Nephron (organoid): ENCODE measurements around the gene CD2AP.
A peak's percentile ranks its signal among the peaks of the same experiment; 100 is the strongest.

Source experiments
- H3K27ac Mint-ChIP-seq, 3 experiments: 2 replicates each; pipeline ENCODE4 v1.8.0; 2020; ENCODE audit warnings: mixed read lengths in 3 of 3, mild to moderate bottlenecking in 2 of 3, moderate library complexity in 1 of 3
- H3K27me3 Mint-ChIP-seq: 2 replicates; pipeline ENCODE4 v1.8.0; 2021; ENCODE audit warnings: low read depth, mild to moderate bottlenecking, moderate library complexity, mixed read lengths
- H3K36me3 Mint-ChIP-seq: 2 replicates; pipeline ENCODE4 v1.8.0; 2020; ENCODE audit warnings: low read depth, mixed read lengths
- H3K4me1 Mint-ChIP-seq: 2 replicates; pipeline ENCODE4 v1.8.0; 2020; ENCODE audit warnings: mixed read lengths
- H3K4me3 Mint-ChIP-seq, 3 experiments: 2 replicates each; pipeline ENCODE4 v1.8.0; 2020; ENCODE audit warnings: mild to moderate bottlenecking in 3 of 3, mixed read lengths in 3 of 3, moderate library complexity in 2 of 3
- H3K9me3 Mint-ChIP-seq: 2 replicates; pipeline ENCODE4 v1.8.0; 2020; ENCODE audit warnings: mixed read lengths
- TF ChIP-seq, protein P1 (sequence below), 3 experiments: fragments of 200-600 bp; sonication (generic); IDR thresholded peaks; one replicate each; pipeline ENCODE4 v1.5.0; 2021; ENCODE audit warnings: antibody characterized with exemption in 3 of 3; ENCODE audit not compliant: unreplicated experiment in 3 of 3

The CD2AP gene

GRCh38 chr6:47473791-47474346 lies 3.7 kb upstream of the CD2AP start:
- Mint-ChIP-seq H3K36me3 (no peaks in the 10 kb centered on the region), H3K27ac (no peak overlapping the region), H3K27me3 (peaks cover 2% of the 10 kb centered on the region), H3K9me3 (peaks cover 4% of the 10 kb centered on the region), H3K4me1 (peaks cover 4% of the 10 kb centered on the region), H3K4me3 (no peak overlapping the region)
- TF ChIP-seq, protein P1, sequence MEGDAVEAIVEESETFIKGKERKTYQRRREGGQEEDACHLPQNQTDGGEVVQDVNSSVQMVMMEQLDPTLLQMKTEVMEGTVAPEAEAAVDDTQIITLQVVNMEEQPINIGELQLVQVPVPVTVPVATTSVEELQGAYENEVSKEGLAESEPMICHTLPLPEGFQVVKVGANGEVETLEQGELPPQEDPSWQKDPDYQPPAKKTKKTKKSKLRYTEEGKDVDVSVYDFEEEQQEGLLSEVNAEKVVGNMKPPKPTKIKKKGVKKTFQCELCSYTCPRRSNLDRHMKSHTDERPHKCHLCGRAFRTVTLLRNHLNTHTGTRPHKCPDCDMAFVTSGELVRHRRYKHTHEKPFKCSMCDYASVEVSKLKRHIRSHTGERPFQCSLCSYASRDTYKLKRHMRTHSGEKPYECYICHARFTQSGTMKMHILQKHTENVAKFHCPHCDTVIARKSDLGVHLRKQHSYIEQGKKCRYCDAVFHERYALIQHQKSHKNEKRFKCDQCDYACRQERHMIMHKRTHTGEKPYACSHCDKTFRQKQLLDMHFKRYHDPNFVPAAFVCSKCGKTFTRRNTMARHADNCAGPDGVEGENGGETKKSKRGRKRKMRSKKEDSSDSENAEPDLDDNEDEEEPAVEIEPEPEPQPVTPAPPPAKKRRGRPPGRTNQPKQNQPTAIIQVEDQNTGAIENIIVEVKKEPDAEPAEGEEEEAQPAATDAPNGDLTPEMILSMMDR (IDR thresholded peaks at IDR 0.05; ENCODE audit: unreplicated experiment in 3 of 3): no peak

GRCh38 chr6:47475319-47475816 lies 2.2 kb upstream of the CD2AP start:
- no peak overlapping the region for H3K27ac Mint-ChIP-seq
- peaks cover 18% of the 10 kb centered on the region for H3K4me1 Mint-ChIP-seq

DNA sequence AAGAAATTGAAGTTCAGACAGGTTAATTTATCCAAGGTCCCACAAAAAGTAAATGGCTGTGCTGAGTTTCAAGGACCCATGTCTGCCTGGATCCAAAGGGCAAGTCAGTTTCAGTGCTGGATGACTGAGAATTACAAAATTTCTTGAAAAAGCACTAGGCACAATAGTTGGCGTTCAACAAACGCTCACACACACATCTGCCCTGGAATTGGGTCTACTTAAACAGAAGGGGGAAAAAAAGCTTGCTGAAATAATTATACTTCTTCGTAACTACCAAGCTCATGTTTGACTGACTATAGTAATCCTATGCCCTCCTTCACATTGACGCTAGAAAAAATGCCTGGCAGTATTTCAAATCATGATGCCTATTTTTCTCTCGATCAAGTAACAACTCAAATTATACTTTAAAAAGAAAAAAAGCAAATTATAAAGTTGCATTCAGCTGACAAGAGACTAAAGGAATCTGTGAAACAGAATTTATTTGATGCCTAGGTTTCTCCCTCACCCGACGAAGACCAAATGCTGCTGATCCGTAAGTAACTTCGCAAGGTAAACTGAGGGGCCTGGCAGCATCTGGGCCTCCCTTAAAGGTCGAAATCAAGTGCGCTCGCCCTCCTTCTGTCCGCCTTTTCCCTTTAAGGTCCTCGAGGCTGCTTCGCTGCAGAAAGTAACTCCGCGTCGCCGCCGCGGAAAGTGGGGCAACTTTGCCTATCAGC lies 650 bp upstream of the CD2AP start:
- Mint-ChIP-seq H3K27me3 (no peaks in the 10 kb centered on the region), H3K36me3 (no peaks in the 10 kb centered on the region), H3K4me3 (peak overlapping the region; percentile 95 to 97 (median 96)), H3K9me3 (no peaks in the 10 kb centered on the region), H3K4me1 (peaks cover 25% of the 10 kb centered on the region), H3K27ac (peak overlapping the region; percentile 94 to 98 (median 94))
- TF ChIP-seq, protein P1 (IDR thresholded peaks at IDR 0.05; ENCODE audit: unreplicated experiment in 3 of 3): no peak

More at GRCh38 chr6:47475319-47475816, 2.2 kb upstream of the CD2AP start:
- TF ChIP-seq, protein P1 (IDR thresholded peaks at IDR 0.05; ENCODE audit: unreplicated experiment in 3 of 3): no peak
- Mint-ChIP-seq H3K9me3 (peaks cover 4% of the 10 kb centered on the region), H3K4me3 (no peak overlapping the region), H3K36me3 (no peaks in the 10 kb centered on the region), H3K27me3 (no peaks in the 10 kb centered on the region)

GRCh38 chr6:47478233-47479139 lies 897 bp downstream of the CD2AP start:
- Mint-ChIP-seq H3K27me3 (no peaks in the 10 kb centered on the region), H3K4me3 (peak overlapping the region; percentile 95 to 97 (median 96)), H3K9me3 (no peaks in the 10 kb centered on the region), H3K36me3 (no peaks in the 10 kb centered on the region), H3K4me1 (peaks cover 33% of the 10 kb centered on the region), H3K27ac (peak overlapping the region; percentile 94 to 97 (median 94))
- TF ChIP-seq, protein P1 (IDR thresholded peaks at IDR 0.05; ENCODE audit: unreplicated experiment in 3 of 3): no peak

DNA sequence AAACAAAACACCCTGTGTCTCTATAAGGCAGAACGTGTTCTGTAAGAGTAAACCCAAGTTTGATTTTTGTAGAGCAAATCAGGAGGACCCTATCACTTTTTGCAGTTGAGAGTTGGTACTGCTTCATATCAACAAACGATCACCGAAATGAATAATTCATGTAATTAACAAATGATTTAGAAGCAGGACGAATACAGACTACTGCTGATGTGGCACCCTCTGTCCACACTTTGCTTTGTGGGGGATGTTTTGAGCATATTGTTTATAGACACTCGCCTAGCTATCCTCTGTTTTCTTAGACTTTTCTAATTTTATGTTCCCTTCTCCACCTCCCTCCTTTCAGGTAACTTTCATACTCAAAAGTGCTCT lies 1.5 kb downstream of the CD2AP start:
- peaks cover 38% of the 10 kb centered on the region for H3K4me1 Mint-ChIP-seq
- no peaks in the 10 kb centered on the region for H3K27me3 Mint-ChIP-seq
- H3K9me3 Mint-ChIP-seq: no peaks in the 10 kb centered on the region
- H3K27ac Mint-ChIP-seq: peak overlapping the region; percentile 94 to 97 (median 94)
- TF ChIP-seq, protein P1 (IDR thresholded peaks at IDR 0.05; ENCODE audit: unreplicated experiment in 3 of 3): no peak
- no peaks in the 10 kb centered on the region for H3K36me3 Mint-ChIP-seq
- H3K4me3 Mint-ChIP-seq: peak overlapping the region; percentile 95 to 97 (median 96)
